ENCODE measurements around the gene C1S. TPM values are rescaled to one million over a fixed set of nuclear protein-coding genes. Genes with fewer than 3 reads are reported as not detected.

Gene C1S
- total RNA-seq, 2 experiments from 2014 or later: 3.8 to 4.6 TPM

GRCh38 chr12:7092986-7093460 lies 32.5 kb downstream of the C1S start:
- no peaks in the 10 kb centered on the region for H3K36me3 Mint-ChIP-seq (ENCODE audit: low read depth)
- peaks cover 8% of the 10 kb centered on the region for H3K4me1 Mint-ChIP-seq (ENCODE audit: low read depth)
- H3K9me3 Mint-ChIP-seq: no peaks in the 10 kb centered on the region
- ChIA-PET POLR2A (interaction anchor here (1.1 to 1.4 kb wide), 3 partner anchors 14 to 224 kb away, joined by 3 to 5 read pairs (median 5); no protein-coding TSS in a partner anchor), CTCF (interaction anchor here (0.7 to 1.0 kb wide), 2 partner anchors 15 to 223 kb away, joined by 3 read pairs; no protein-coding TSS in a partner anchor)
- Histone ChIP-seq H3K4me3 (ENCODE audit: low read length) (no peak overlapping the region), H3K36me3 (ENCODE audit: insufficient read depth, low read length) (peaks cover 2% of the 10 kb centered on the region), H3K9me3 (ENCODE audit: control insufficient read depth in 1 of 2, insufficient read depth in 1 of 2, low read length in 2 of 2) (no peaks in the 10 kb centered on the region), H3K4me1 (ENCODE audit: insufficient read depth, low read length) (peaks cover 13% of the 10 kb centered on the region), H3K27ac (ENCODE audit: low read depth in 1 of 2, low read length in 2 of 2) (no peak overlapping the region), H3K27me3 (ENCODE audit: control insufficient read depth in 1 of 2, insufficient read depth in 2 of 2, low read length in 2 of 2) (no peaks in the 10 kb centered on the region)
- H3K27me3 Mint-ChIP-seq: no peaks in the 10 kb centered on the region
- intact Hi-C loops (cut with DNase I, micrococcal nuclease): loop anchor here (1.0 to 5.0 kb wide), 4 partner anchors 116 to 224 kb away; no protein-coding TSS in a partner anchor
- ATAC-seq (ENCODE audit: poor library complexity) (no peak), DNase-seq (no peak)
- no peak overlapping the region for H3K27ac Mint-ChIP-seq
- TF ChIP-seq CTCF (IDR thresholded peaks at IDR 0.05): no peak
- H3K4me3 Mint-ChIP-seq: no peak overlapping the region

DNA sequence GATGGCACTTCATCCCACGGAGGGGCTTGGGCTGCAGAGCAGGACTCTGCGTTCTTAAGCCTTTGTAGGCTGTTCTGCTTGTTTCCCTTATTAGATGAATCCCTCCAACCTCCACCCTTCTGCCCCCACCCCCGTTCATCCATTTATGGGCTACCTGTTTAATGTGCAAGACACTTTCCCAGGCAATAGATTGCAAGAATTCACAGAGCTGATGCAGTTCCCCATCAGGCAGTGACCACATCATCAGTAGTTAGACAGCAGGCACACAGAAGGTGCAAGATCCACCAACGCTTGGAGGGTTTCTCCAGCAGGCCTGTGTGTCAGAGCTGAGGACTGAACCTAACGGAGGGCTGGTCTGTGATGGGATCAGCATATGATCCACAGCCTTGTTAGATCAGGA lies 33.0 kb downstream of the C1S start:
- intact Hi-C loops (cut with DNase I, micrococcal nuclease): loop anchor here in 1 of 2 experiments (2.0 to 5.0 kb wide), 2 partner anchors 116 to 225 kb away; no protein-coding TSS in a partner anchor
- ChIA-PET CTCF (interaction anchor here (0.7 to 1.0 kb wide), 2 partner anchors 14 to 224 kb away, joined by 3 read pairs; no protein-coding TSS in a partner anchor), POLR2A (interaction anchor here (1.1 to 1.4 kb wide), 3 partner anchors 14 to 224 kb away, joined by 3 to 5 read pairs (median 5); no protein-coding TSS in a partner anchor)
- ATAC-seq (ENCODE audit: poor library complexity) (no peak), DNase-seq (no peak)
- Histone ChIP-seq H3K4me1 (ENCODE audit: insufficient read depth, low read length) (peaks cover 13% of the 10 kb centered on the region), H3K27ac (ENCODE audit: low read depth in 1 of 2, low read length in 2 of 2) (no peak overlapping the region), H3K27me3 (ENCODE audit: control insufficient read depth in 1 of 2, insufficient read depth in 2 of 2, low read length in 2 of 2) (no peaks in the 10 kb centered on the region), H3K4me3 (ENCODE audit: low read length) (no peak overlapping the region), H3K9me3 (ENCODE audit: control insufficient read depth in 1 of 2, insufficient read depth in 1 of 2, low read length in 2 of 2) (no peaks in the 10 kb centered on the region), H3K36me3 (ENCODE audit: insufficient read depth, low read length) (peaks cover 4% of the 10 kb centered on the region)
- Mint-ChIP-seq H3K27ac (no peak overlapping the region), H3K27me3 (no peaks in the 10 kb centered on the region), H3K4me1 (ENCODE audit: low read depth) (peaks cover 8% of the 10 kb centered on the region), H3K9me3 (no peaks in the 10 kb centered on the region), H3K36me3 (ENCODE audit: low read depth) (peaks cover 5% of the 10 kb centered on the region), H3K4me3 (no peak overlapping the region)
- no peak for TF ChIP-seq CTCF (IDR thresholded peaks at IDR 0.05)

- no peak for TF ChIP-seq CTCF (IDR thresholded peaks at IDR 0.05)
- no peak overlapping the region for H3K27ac Mint-ChIP-seq
- DNase-seq: no peak
- H3K36me3 ChIP-seq (ENCODE audit: insufficient read depth, low read length): peaks cover 8% of the 10 kb centered on the region
- peaks cover 13% of the 10 kb centered on the region for H3K4me1 ChIP-seq (ENCODE audit: insufficient read depth, low read length)
- no peaks in the 10 kb centered on the region for H3K9me3 Mint-ChIP-seq
- H3K27me3 ChIP-seq (ENCODE audit: control insufficient read depth in 1 of 2, insufficient read depth in 2 of 2, low read length in 2 of 2): no peaks in the 10 kb centered on the region
- intact Hi-C loops (cut with DNase I, micrococcal nuclease): loop anchor here in 1 of 2 experiments (2.0 to 5.0 kb wide), 2 partner anchors 117 to 225 kb away; no protein-coding TSS in a partner anchor
- H3K27ac ChIP-seq (ENCODE audit: low read depth in 1 of 2, low read length in 2 of 2): no peak overlapping the region
- peaks cover 8% of the 10 kb centered on the region for H3K36me3 Mint-ChIP-seq (ENCODE audit: low read depth)
- ATAC-seq (ENCODE audit: poor library complexity): no peak
- H3K4me1 Mint-ChIP-seq (ENCODE audit: low read depth): peaks cover 8% of the 10 kb centered on the region
- no peaks in the 10 kb centered on the region for H3K9me3 ChIP-seq (ENCODE audit: control insufficient read depth in 1 of 2, insufficient read depth in 1 of 2, low read length in 2 of 2)
- no peaks in the 10 kb centered on the region for H3K27me3 Mint-ChIP-seq
- POLR2A ChIA-PET: interaction anchor here (1.1 kb wide), 1 partner anchor 224 kb away, joined by 3 read pairs; no protein-coding TSS in a partner anchor
- H3K4me3 ChIP-seq (ENCODE audit: low read length): no peak overlapping the region
- no peak overlapping the region for H3K4me3 Mint-ChIP-seq
- CTCF ChIA-PET: interaction anchor here (1.0 kb wide), 1 partner anchor 224 kb away, joined by 3 read pairs; no protein-coding TSS in a partner anchor
Observed at GRCh38 chr12:7093892-7094291, 33.4 kb downstream of the C1S start.

Measured in CD4-positive, alpha-beta T cell (primary cell).